Motor neuron (in vitro differentiated cells): Measurements from ENCODE around the gene DEFB108B. TPM values are rescaled to one million over a fixed set of nuclear protein-coding genes. Genes with fewer than 3 reads are reported as not detected.
"Not testable (repeated sequence)": the region's sequence is repeated elsewhere in the genome, so short reads cannot be mapped to it uniquely, and the experiment has no call there.

Source experiments
- ATAC-seq, 8 experiments: fragments of 200-7000 bp; cut with Tn5 transposase; replicated peaks in 6 of 8; 2 replicates each; pipeline ENCODE4 v1.8.0; 2021; ENCODE audit warnings: mild to moderate bottlenecking in 8 of 8, moderate library complexity in 8 of 8
- H3K27ac ChIP-seq, 2 donors: fragments of 250-450 bp; sonication (Bioruptor Pico); 2 replicates each; pipeline ENCODE4 v1.9.0; 2021; ENCODE audit warnings: antibody characterized with exemption in 2 of 2, mild to moderate bottlenecking in 2 of 2, moderate library complexity in 1 of 2
- H3K4me1 ChIP-seq, 2 donors: fragments of 250-450 bp; sonication (Bioruptor Pico); replicated peaks in 1 of 2; 2 replicates each; pipeline ENCODE4 v1.6.1; 2021; ENCODE audit warnings: antibody characterized with exemption in 2 of 2, mild to moderate bottlenecking in 2 of 2, moderate library complexity in 1 of 2
- H3K4me3 ChIP-seq, 5 donors: fragments of 250-450 bp; sonication (Bioruptor Pico); 2 replicates each; pipeline ENCODE4 v1.9.0; 2021; ENCODE audit warnings: antibody characterized with exemption in 5 of 5, mild to moderate bottlenecking in 5 of 5, moderate library complexity in 4 of 5
- WGBS, 10 experiments: fragments of 450-650 bp; shearing (Covaris generic); methylation state at CpG; one replicate each; pipeline ENCODE4 v1.0.0; 2022; 5-methylcytosine and 5-hydroxymethylcytosine counted together
- in situ Hi-C, 9 experiments: fragments of 400-800 bp; cut with MboI; loops; one replicate each; pipeline ENCODE4 v1.15.0; 2021; ENCODE audit warnings: low sequenced_read_pairs in 9 of 9, low pct_unique_long_range_greater_than_20kb in 2 of 9; ENCODE audit not compliant: unreplicated experiment in 9 of 9
- total RNA-seq, 8 experiments: library from RNA; unstranded; fragments of 300-600 nt; gene quantifications; 2 replicates each; pipeline versions ENCODE4 v1.2.3 to v1.2.4, GENCODE V29; 2022

Gene DEFB108B, protein sequence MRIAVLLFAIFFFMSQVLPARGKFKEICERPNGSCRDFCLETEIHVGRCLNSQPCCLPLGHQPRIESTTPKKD
- total RNA-seq = not detected

DNA sequence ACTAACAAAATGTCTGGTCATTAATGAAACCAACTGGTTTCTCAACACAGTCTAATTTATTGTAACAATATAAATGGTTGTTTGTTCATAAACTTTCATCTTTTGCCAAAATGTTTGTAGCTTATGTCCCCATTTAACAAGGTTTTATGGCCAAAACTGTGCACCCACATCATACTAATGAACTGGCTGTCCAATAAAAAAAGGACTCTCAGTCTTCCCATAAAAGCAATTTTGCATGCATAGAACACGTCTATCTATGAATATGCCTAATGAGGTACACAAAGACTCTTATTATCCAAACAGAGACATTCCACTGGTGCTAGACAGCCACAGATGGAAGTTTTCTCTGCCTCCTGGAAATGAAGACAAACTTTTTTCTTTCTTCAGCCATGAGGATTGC is at the start of gene DEFB108B:
Gene DEFB108B (plus strand): TSS at position 390 of the 400 bp plus-strand sequence. CDS start 0 bp downstream, at position 390.
- no CpG with 5 or more reads among the region's 1 CpG for WGBS, 10 experiments
- H3K4me1 ChIP-seq, H3K4me3 ChIP-seq, H3K27ac ChIP-seq, in situ Hi-C loops, ATAC-seq: not testable (repeated sequence)

DNA sequence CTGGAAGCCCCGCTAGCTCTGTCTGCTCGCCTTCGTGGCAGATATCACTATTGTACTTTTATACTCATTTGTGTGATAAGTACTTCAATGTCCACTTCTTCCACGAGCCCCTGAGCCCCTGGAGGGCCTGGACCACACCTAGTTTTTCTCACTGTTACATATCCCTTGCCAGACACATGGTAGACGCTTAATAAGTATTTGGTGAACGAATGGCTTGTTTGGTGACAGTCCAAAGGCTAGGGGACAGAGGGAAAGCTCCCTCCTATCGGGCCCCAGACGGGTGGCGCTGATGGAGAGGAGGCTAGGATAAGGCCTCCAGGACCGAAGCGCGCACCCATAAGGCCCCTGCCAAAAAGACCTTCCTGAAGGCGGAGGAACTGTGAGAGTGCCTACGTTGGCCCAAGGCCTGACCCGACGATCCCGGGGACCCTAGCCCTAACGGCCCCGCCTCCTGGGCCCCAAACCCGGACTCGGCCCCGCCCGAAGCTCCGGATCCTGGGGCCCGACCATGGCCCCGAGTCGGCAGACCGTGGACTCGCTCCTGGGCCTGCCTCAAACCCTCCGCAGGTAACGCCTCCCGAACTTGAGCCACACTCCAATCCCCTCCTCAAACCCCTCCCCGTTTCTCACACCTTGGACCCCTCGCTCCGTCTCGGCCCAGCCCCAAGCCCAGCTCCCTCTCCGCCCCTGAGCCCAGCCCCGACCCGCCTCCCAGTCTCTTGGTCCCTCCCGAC is 46.7 kb upstream of the DEFB108B start:
- peak in 2 of 8 experiments; percentile 4 to 21 for ATAC-seq
- Histone ChIP-seq H3K4me3 (peak overlapping the region; percentile 32 to 69 (median 43)), H3K4me1 (peaks cover 5 to 10% of the 10 kb centered on the region in 2 donors), H3K27ac (peak overlapping the region in 1 of 2 donors; percentile 62)
- 0% methylated on average over 1 of the region's 40 CpGs; no CpG with 5 or more reads in 9 of the 10 experiments for WGBS, 10 experiments
- in situ Hi-C loops = not testable (repeated sequence)

DNA sequence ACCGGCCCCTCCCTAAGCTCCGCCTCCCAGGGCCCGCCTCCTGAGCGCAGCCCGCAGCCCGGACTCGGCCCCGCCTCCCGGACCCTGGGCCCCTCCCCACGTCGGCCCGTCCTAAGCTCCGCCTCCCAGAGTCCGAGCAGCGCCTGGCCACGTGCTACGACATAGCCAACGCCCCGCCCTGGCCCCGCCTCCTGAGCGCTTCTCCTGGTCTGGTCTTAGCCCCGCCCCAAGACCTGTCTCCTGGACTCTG is 46.2 kb upstream of the DEFB108B start:
- ATAC-seq = peak in 5 of 8 experiments; percentile 86 to 89 (median 87)

DNA sequence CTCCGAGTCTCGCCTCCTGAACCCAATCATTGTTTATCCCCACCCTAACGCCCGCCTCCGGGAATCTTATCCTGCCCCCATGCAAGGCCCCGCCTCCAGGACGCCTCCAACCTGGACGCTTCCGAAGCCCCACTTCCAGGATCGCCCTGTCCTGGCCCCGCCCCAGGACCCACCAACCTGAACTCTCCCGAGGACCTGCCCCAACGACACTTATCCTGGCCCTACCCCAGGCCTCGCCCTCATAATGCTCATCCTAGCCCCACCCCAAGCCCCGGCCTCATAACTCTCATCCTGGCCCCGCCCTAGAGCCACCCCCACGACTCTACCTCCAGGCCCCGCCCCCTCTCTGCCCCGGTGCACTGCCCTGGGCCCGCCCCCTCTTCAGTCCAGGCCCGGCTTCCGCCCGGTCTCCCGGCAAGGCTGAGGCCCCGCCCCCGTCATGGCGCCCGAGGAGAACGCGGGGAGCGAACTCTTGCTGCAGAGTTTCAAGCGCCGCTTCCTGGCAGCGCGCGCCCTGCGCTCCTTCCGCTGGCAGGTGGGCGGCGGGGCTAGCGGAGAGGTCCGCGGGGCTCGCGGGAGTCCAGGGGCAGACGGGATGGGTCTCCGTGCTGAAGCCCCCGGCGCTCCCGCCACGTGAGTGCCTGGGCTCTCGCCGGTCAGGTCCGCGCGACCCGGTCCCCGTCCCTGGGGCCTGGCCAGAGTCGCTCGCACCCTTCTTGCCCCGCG is 45.7 kb upstream of the DEFB108B start:
- peak; percentile 95 to 99 (median 97) for ATAC-seq
- in situ Hi-C loops = no loop called here

More for the DNA sequence above, 46.2 kb upstream of the DEFB108B start:
- WGBS, 10 experiments = no CpG with 5 or more reads among the region's 22 CpGs
- Histone ChIP-seq H3K4me1 (peaks cover 3 to 10% of the 10 kb centered on the region in 2 donors), H3K4me3 (peak overlapping the region; percentile 32 to 69 (median 43)), H3K27ac (peak overlapping the region in 1 of 2 donors; percentile 74)
- in situ Hi-C loops = not testable (repeated sequence)

DNA sequence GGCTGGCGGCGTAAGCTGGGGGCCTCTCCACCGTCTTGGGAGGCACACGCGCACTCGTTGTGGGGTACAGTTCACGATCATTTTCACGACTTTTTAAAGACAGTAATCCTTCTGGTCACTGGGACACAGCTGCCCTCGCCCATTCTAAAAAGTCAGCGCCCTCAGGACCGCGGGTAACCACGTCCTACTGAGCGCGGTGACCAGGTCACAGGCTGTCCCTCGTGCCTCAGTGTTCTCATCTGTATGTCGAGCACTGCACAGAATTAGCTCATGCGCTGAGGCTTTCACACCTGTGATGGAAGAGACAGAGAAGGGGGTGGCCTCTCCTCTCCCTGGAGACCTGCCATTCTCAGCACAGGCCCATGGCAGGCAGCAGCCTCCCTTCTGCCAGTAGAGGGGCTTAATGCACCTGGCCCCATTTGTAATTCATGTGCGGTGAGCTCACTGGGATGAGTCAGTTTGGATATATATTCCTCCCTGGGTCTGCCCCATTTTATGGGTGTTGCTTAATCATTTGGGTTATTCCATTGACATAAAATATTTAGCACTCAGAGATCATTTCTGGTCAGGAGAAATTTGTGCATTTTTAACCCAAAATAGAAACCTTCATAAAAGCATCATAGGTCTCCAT is 45.1 kb upstream of the DEFB108B start:
- ATAC-seq, in situ Hi-C loops: not testable (repeated sequence)
- WGBS, 10 experiments = 0% methylated on average over 1 to 7 of the region's 19 CpGs; no CpG with 5 or more reads in 7 of the 10 experiments
- Histone ChIP-seq H3K4me3 (peak overlapping the region; percentile 23 to 69 (median 29)), H3K27ac (peak overlapping the region; percentile 74 to 95), H3K4me1 (peaks cover 3 to 10% of the 10 kb centered on the region in 2 donors)

More for the DNA sequence above, 45.7 kb upstream of the DEFB108B start:
- WGBS, 10 experiments = no CpG with 5 or more reads among the region's 62 CpGs
- H3K4me1 ChIP-seq = peaks cover 3 to 10% of the 10 kb centered on the region in 2 donors
- H3K4me3 ChIP-seq = peak overlapping the region in 4 of 5 donors; percentile 23 to 69 (median 29)
- H3K27ac ChIP-seq = peak overlapping the region in 1 of 2 donors; percentile 74

DNA sequence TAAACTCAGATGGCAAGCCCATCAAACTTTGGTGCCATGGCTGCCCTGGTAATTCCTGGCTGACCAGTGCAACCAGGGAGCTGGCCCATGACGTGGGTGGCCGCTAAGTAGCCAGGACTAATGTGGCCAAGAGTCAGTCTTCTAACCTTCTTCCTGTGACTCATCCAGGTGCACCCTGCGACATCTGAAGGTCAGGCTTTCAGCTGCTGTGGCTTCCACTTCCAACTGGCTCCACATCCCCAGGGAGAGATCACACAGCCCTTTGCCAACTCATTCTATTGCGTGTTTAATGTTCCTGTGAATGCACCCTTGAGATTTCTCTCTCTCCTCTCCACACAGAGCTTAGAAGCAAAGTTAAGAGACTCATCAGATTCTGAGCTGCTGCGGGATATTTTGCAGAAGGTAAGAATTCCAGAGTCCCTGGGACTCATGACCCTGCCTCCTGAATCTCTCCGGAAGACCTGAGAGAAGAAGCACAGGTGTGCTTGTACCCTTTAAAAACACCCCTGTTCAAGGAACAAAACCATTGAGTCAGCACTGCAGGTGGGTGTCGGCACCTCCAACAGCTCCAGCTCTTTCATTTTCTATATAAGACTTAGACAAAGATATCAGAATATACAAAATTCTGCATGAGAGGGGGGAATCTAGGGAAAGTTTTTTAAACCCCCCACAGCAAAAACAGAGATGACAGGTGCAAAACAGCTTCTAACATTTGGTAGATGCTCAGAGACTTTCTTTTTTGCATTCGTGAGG is 43.4 kb upstream of the DEFB108B start:
- ATAC-seq, H3K27ac ChIP-seq, H3K4me3 ChIP-seq, in situ Hi-C loops: not testable (repeated sequence)
- peaks cover 3 to 10% of the 10 kb centered on the region in 2 donors for H3K4me1 ChIP-seq
- 60 to 80% methylated on average over 1 of the region's 8 CpGs; no CpG with 5 or more reads in 8 of the 10 experiments for WGBS, 10 experiments

DNA sequence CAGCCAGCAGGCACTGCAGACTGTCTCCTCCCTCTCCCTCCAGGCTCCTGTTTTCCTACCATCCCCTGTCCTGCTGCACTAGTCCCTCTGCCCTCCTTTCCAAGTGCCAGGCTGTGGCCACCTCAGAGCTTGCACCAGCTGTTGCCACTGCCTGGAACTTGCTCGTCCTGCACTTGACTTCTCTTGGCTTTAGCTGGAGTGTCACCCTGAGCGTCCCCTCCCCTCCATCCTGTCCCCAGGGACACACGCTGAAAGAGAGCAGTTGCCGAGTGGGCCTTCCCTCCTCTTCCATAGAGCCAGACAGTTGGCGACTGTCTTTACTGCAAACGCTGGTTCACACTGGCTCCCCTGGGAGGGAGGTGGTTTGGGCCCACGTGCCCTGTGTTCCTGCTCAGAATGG is 41.9 kb upstream of the DEFB108B start:
- H3K4me3 ChIP-seq, in situ Hi-C loops: not testable (repeated sequence)
- WGBS, 10 experiments = 75% methylated on average over 1 of the region's 7 CpGs; no CpG with 5 or more reads in 9 of the 10 experiments

DNA sequence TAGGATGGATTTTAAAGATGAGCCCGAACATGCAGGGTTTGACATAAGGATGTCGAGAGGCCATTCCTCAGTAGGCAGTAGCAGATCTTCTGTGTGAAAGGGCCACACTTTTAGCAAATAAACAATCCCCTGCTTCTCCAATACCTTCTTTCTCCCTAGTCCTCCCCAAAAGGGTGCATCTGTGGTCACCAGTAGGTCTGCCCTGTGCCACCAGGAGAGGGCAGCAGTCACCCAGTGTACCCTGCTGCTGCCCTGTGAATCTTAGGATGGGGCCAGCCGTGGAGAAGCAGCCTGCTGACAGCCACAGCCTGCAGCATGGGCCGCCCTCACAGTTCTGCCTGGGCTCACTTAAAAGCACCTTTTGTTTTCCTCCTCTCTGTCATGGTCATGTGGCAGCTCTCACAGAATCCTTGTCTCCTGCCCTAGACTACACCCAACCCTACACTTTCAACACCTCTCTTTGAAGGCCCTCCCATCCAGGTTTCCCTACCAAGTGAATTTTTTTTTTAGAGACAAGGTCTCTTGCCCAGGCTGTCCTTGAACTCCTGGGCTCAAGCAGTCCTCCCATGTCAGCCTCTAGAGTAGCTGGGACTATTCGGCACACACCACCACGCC is 40.3 kb upstream of the DEFB108B start:
- in situ Hi-C loops, H3K4me3 ChIP-seq, ATAC-seq, H3K27ac ChIP-seq, H3K4me1 ChIP-seq: not testable (repeated sequence)
- WGBS, 10 experiments = 55 to 100% (median 80%) methylated on average over 1 to 2 of the region's 6 CpGs; no CpG with 5 or more reads in 7 of the 10 experiments

More for the DNA sequence above, 41.9 kb upstream of the DEFB108B start:
- H3K4me1 ChIP-seq, ATAC-seq, H3K27ac ChIP-seq: not testable (repeated sequence)

DNA sequence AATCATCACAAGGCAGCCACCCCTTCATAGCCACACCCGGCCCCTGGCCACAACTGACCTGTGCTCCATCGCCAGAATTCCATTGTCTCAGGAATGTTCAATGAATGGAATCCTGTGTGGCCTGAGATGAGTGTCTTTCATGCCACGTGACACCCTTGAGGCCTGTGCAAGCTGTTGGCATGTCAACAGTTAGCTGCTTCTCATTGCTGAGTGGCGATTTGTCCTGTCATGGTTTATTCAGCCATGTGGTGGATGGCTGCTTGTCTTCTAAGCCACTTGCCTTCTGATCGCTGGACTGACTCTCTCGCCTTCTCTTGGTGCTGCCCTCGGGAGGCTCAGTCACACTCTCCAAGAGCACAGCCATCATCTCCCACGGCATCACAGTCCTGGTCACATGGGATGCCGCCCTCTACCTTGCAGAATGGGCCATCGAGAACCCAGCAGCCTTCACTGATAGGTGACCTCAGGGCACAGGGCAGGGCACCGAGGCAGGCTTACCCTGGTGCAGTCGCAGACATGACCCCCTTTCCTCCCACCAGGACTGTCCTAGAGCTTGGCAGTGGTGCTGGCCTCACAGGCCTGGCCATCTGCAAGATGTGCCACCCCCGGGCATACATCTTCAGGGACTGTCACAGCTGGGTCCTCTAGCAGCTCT is 38.5 kb upstream of the DEFB108B start:
- H3K4me3 ChIP-seq, H3K4me1 ChIP-seq, ATAC-seq, in situ Hi-C loops, H3K27ac ChIP-seq: not testable (repeated sequence)
- 92 to 97% (median 96%) methylated on average over 2 to 6 of the region's 13 CpGs; no CpG with 5 or more reads in 6 of the 10 experiments for WGBS, 10 experiments

DNA sequence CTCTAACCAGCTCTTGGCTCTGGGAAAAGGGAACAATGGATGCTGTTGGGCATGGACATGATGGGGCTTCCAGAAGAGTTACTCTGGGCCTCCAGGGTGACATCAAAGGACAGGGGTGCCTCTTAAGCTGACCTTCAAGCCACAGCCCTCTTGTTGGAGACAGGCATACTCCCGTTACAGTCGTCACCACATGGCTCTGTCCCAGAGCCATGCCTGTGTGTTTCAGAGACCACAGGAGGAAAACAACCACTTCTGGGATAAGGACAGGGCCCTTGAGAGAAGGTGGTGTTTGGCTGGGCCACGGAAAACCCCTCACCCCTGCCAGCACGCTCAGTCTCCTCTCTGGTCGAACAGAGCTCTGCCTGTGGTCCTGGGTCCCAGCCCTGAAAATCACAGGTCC is 37.8 kb upstream of the DEFB108B start:
- WGBS, 10 experiments = 80 to 100% (median 88%) methylated on average over 1 to 2 of the region's 5 CpGs; no CpG with 5 or more reads in 6 of the 10 experiments
- H3K4me3 ChIP-seq, ATAC-seq, H3K27ac ChIP-seq, H3K4me1 ChIP-seq, in situ Hi-C loops: not testable (repeated sequence)

DNA sequence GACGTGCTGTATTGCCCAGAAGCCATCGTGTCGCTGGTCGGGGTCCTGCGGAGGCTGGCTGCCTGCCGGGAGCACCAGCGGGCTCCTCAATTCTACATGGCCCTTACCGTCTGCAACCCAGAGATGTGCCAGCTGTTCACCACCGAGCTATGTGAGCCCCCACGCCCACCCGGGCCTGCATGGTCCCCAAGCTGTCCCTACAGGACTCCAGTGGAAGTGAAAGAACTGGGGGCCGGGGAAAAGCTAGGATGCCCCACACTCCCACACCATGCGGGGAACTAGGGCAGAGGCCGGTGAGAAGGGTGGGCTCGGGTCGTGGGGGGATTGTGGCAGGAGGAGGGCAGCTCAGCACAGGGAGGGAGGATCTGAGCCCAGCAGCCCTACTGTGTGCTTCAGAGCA is 37.0 kb upstream of the DEFB108B start:
- ATAC-seq, H3K4me1 ChIP-seq, H3K27ac ChIP-seq, in situ Hi-C loops, H3K4me3 ChIP-seq: not testable (repeated sequence)
- no CpG with 5 or more reads among the region's 16 CpGs for WGBS, 10 experiments

DNA sequence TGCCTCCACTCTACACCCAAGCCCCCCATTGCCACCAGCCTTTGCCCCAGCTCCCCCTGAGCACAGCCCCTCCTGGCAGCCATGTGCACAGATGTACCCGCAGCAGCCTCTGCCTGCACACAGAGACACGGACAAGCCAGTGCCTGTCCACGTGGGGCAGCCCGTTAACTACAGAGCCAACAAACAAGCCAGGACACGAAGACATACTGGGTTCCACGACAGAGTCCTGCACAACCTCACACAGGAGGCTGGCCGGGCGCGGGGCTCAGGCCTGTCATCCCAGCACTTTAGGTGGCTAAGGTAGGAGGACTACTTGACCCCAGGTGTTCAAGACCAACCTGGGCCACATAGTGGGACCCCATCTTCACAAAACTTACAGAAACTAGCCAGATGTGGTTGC is 36.2 kb upstream of the DEFB108B start:
- not testable (repeated sequence) for ATAC-seq

More for the DNA sequence above, 36.2 kb upstream of the DEFB108B start:
- H3K4me1 ChIP-seq, in situ Hi-C loops, H3K27ac ChIP-seq, H3K4me3 ChIP-seq: not testable (repeated sequence)
- 100% methylated on average over 3 of the region's 9 CpGs; no CpG with 5 or more reads in 9 of the 10 experiments for WGBS, 10 experiments
